ENCODE measurements around the gene PCYT2.

Gene PCYT2

GRCh38 chr17:81912441-81913309 lies 1.5 kb upstream of the PCYT2 start:
- no peak for DNase-seq

GRCh38 chr17:81911969-81912368 lies 770 bp upstream of the PCYT2 start:
- no peak for DNase-seq

- DNase-seq = peak; percentile 32
These were observed 341 bp downstream of the PCYT2 start for GRCh38 chr17:81910840-81911276.

DNA sequence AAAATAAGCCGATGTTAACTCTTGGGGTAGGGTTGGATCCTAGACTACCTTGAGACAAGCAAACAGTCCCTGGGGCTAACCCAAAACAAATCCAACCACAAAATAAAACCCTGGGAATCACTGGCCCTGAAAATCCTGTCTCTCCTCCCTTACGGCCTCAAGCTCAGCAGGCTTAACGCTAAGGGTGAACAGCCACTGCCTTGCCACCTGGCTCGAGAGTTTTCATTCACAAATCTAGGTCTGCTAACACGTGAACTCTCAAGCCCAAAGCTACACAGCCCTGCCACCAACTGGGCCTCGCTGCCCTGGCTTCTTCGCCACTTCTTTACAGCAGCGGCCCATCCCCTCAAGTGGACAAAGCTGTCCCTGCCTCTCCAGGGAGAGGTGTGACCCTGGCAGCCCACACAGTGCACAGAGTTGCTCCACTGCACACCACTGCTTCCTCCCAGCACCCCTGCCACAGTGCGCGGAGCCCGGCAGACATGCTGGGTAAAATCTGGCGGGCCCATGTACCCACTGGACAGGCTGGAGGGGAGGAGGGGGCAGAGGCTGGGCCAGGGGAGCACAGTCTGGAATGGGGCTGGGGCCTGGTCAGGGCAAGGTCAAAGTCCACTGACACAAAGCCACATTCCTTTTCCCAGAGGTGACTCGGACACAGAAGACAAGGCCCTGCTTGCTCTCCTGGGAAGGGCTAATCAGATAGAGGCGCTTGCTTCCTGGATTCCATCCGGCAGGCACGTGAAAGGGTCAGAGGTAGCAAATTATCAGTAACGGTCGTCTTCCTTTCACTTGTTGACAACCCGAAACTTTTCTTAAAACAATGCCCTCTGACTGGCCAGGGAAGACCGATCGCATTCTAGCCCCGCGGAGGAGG lies 996 bp downstream of the PCYT2 start:
- peak; percentile 62 for DNase-seq

- DNase-seq = no peak
These were observed 2.0 kb downstream of the PCYT2 start for GRCh38 chr17:81909231-81909630.

DNA sequence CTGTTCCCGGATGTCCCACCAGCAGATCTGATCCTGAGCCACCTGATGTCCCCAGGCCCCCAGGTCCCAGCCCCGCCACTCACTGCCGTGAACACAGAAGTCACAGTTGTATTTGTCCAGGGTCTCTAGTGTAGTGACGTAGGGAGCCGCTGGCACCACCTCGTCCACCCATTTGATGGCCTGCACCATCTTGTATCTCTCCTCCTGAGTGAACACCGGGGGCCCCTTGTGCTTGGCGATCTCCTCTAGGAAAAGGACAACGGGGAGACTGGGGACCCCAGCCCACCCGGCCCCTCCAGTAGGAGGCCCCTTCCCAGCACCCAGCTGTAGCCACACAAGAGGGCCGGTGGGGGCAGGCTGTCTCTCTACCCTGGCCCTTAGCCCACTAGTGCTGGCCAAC lies 2.4 kb downstream of the PCYT2 start:
- DNase-seq = no peak

GRCh38 chr17:81907219-81908145 lies 3.7 kb downstream of the PCYT2 start:
- no peak for DNase-seq

GRCh38 chr17:81906476-81907218 lies 4.6 kb downstream of the PCYT2 start:
- no peak for DNase-seq

GRCh38 chr17:81905993-81906392 lies 5.2 kb downstream of the PCYT2 start:
- no peak for DNase-seq

DNA sequence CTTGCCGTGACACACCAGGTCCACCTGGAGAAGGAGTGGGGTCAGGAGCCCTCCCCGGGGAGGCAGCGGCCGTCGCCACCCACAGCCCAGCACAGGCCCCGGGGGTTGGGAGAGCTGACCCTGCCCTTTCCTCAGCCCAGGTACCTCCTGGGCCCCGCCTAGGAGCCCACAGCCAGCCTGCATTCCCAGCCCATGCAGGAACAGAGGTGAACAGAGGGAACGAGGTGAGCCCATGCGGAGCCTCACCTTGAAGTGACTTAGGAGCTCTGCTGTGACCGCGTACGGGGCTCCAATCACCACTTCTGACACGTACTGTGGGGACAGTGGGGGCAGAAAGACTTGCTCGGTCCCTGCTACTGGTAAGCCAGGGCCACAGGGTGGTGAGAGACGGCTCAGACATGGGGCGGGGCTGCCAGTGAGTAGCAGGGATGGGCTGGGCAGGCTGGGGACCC lies 5.7 kb downstream of the PCYT2 start:
- DNase-seq = no peak

DNA sequence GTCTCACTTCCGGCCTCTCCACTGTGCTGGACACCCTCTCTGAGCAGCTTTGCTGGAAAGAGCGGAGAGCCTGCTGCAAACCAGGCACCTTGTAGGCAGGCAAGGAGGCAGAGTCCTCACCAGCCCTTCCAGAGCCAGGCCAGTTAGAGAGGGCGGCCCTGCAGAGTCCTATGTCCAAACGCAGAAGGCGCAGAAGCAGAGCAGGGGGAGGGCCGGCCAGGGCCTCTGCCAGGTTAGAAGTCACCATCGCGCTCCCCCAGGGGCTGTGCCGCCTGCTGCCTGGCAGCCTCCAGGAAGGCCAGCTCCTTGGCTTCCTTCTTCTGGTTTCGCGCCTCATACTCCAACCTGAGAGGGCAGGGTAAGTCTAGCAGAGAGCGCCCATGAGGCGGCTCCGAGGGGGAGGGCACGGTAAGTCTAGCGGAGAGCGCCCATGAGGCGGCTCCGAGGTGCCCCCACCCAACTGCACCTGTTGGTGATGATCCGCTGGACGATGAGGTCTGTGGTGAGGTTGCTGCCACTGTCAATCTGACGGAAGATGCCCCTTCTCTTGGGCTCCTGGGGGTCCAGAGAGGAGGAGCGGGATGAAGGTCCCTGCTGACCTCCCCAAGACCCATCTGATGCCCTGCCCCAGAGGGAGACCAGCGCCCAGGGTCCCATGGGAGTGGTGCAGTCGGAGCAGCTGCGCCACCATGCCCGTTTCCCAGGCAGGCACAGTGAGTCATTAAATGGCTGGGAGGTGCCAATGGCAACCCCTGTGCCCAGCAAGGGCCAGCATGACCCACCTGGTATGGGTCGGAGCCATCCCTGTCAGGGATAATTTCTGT lies 6.4 kb downstream of the PCYT2 start:
- DNase-seq = no peak

GRCh38 chr17:81903896-81904599 lies 7.2 kb downstream of the PCYT2 start:
- no peak for DNase-seq

DNA sequence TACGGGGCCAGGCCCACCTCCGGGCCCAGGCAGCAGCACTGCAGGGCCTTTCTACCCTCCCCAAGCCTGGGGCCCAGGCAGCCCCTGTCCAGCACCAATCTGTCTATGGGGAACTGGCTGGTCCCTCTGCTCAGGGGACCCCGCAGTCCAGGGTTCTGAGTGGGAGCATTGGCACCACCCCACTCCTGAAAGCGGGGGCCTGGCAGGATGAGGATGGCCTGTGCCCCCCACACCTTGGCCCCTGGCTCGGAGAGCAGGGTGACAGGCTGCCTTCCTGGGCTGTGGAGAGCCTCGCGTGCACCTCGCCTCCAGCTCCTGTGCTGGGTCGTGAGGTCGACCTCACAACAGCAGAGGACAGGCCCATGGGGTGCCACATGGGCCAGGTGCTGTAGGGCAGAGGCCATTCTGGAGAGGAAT lies 7.8 kb downstream of the PCYT2 start:
- no peak for DNase-seq

DNA sequence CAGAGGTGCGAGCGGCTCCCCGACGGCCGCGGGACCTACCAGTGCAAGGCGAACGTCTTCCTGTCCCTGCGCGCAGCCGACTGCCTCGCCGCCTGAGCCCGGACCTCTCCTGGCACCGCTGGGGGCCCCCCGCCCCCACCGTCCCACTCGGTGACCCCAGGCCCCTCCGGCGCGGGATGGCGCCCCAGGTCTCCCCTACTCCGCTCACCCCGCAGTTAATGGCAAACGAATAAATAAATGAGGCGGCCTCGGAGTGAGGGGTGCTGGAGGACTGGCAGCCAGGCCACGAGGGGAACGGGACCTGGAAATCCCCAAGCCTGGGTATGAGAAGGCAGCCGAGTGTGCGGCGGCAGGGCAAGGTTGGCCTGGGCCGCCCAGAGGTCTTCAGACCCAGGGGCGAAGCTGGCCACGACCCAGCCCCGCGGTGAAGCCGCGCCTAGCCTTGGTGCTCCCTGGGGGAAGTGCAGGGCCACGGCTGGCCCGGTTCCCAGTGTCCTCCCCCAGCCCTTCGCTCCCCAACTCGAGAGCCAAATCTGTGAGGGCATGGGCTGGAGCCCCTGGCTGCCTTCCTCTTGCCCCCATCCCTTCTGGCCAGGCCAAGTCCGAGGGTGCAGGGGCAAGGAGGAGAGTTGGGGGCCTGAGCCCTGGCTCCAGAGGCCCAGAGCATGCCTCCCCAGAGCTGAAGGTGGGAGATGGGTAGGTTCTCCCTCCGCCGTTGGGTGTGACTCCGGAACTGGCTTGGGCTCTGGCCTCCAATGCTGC lies 8.4 kb downstream of the PCYT2 start:
- DNase-seq = peak; percentile 30

- peak; percentile 76 for DNase-seq
These were observed 9.1 kb downstream of the PCYT2 start, which contains the start of gene NPB for GRCh38 chr17:81902023-81902652. NPB (plus strand) TSS chr17:81902238; CDS start chr17:81902278, 40 bp downstream.

- DNase-seq = peak; percentile 2
These were observed 9.8 kb downstream of the PCYT2 start for GRCh38 chr17:81901167-81902022.

DNA sequence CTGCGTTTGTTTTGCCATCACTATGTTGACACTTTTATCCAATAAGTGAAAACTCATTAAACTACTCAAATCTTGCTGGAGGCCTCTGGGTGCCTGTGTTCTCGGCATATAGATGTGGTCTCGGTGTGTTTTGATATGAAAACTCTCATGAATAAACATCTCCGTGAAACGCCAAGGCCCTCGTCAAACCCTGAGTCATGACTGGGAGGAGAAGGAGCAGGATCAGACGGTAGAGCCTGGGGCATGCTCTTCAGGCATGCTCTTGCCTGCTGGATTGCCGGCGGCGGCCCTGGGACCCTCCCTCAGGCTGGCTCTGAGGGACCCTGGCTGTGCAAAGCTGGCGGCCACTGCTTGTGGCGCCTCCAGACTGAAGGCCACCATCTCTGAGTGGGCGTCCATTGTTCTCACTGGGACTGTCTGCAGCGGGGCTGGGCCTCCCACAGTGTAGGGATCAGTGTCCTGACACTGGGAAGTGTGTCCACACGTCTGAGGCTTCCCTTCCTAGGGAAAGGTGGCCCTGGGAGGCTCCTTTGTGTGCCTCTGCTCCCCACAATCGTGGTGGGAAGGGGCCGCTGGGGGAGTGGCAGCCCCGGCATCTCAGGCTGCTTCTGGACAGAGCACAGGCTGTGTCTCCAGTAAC lies 10.9 kb downstream of the PCYT2 start:
- DNase-seq = no peak

All from hematopoietic multipotent progenitor cell treated with erythropoietin and hydrocortisone succinate and interleukin-3 and kit ligand, for 6 days (in vitro differentiated cells).